ENCODE results near the gene SORCS3. TPM values are rescaled to one million over a fixed set of nuclear protein-coding genes. Genes with fewer than 3 reads are reported as not detected.

Gene SORCS3
- total and polyA plus RNA-seq, 9 of the 15 experiments (the other 6 are each of a cell fraction or from before 2014, with no cell fraction given), result not detected

DNA sequence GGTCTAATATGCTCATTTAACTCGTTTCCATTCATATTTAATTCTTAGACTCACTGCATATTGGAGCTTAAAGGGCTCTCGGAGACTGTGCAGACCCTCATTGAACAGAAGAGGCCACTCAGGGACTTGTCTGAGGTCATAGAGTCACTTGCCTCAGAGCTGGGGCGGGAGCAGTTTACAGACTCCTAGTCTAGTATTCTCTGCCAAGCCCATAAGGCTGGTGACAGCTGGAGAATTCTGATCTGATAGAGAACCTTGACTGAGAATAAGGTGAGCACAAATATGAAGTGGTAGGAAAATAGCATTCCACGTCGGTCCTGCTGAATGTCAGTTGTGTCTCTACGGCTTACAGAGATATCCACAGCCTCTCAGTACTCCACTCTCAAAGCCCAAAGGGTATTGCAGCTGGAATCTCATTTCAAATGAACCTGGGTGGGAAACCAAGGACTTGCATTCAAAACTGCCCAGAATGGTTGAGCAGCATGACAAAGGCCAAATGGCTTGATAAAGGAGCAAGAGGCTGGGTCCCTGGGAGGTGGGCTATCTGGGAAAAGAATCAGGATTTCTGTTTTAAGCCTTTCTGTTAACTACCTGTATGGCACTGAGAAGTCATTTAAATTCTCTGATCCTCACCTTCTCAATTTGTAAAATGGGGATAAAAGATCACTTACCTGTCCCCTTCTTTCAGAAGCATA is 283.2 kb downstream of the SORCS3 start:
- DNase-seq (ENCODE audit: extremely low read depth in 1 of 4, low spot score in 3 of 4), result no peak
- ChIA-PET POLR2A (no interaction called here), CTCF (ENCODE audit: low intra/inter-chr PET ratio) (no interaction called here)
- Histone ChIP-seq H4K20me1 (replicated peaks; ENCODE audit: control insufficient read depth, insufficient read depth, low read length) (no peaks in the 10 kb centered on the region), H3K4me3 (no peak overlapping the region), H3K79me2 (ENCODE audit: control insufficient read depth, insufficient read depth, low read length) (no peaks in the 10 kb centered on the region), H2AFZ (ENCODE audit: low read depth, low read length) (no peak overlapping the region), H3K9me1 (ENCODE audit: control insufficient read depth, insufficient read depth, low read length) (no peaks in the 10 kb centered on the region), H3K27me3 (ENCODE audit: control insufficient read depth in 2 of 2, insufficient read depth in 2 of 2, low read length in 2 of 2) (no peaks in the 10 kb centered on the region), H3K9ac (ENCODE audit: insufficient read depth in 1 of 2, low read depth in 2 of 2, low read length in 2 of 2) (no peak overlapping the region), H3K36me3 (ENCODE audit: control insufficient read depth, insufficient read depth, low read length) (no peaks in the 10 kb centered on the region), H3K4me1 (replicated peaks in 1 of 2; ENCODE audit: control insufficient read depth in 2 of 2, insufficient read depth in 2 of 2, low read length in 2 of 2) (no peaks in the 10 kb centered on the region), H3K9me3 (replicated peaks; ENCODE audit: control insufficient read depth, insufficient read depth, low read depth, low read length) (no peaks in the 10 kb centered on the region), H3K4me2 (ENCODE audit: insufficient read depth, low read length) (no peak overlapping the region), H3K27ac (ENCODE audit: extremely low read depth, low read depth, low read length) (no peak overlapping the region)
- WGBS (ENCODE audit: insufficient coverage, low coverage, missing lambda C conversion rate), result 3% methylated on average over 6 of the region's 6 CpGs
- ATAC-seq, result no peak
- no peak for FAIRE-seq
- no TSS peak for BruUV-seq (replicated peaks)
- intact Hi-C loops (cut with micrococcal nuclease), result no loop called here
- in situ Hi-C loops (cut with MboI), result no loop called here
- TF ChIP-seq ZNF589 (CRISPR knock-in tag; IDR thresholded peaks at IDR 0.05; ENCODE audit: low read depth), result no peak
- TF ChIP-seq MBD2 (IDR thresholded peaks at IDR 0.05; ENCODE audit: borderline replicate concordance, low read depth), result no peak
- TF ChIP-seq MCM3 (IDR thresholded peaks at IDR 0.05), result no peak
- TF ChIP-seq PPARD (CRISPR knock-in tag; IDR thresholded peaks at IDR 0.05), result no peak
- TF ChIP-seq MED1 (CRISPR knock-in tag; IDR thresholded peaks at IDR 0.05; ENCODE audit: borderline replicate concordance), result no peak

- Histone ChIP-seq H2AFZ (ENCODE audit: low read depth, low read length) (no peak overlapping the region), H4K20me1 (replicated peaks; ENCODE audit: control insufficient read depth, insufficient read depth, low read length) (no peaks in the 10 kb centered on the region), H3K9me1 (ENCODE audit: control insufficient read depth, insufficient read depth, low read length) (no peaks in the 10 kb centered on the region), H3K9ac (ENCODE audit: insufficient read depth in 1 of 2, low read depth in 2 of 2, low read length in 2 of 2) (no peak overlapping the region), H3K79me2 (ENCODE audit: control insufficient read depth, insufficient read depth, low read length) (no peaks in the 10 kb centered on the region), H3K27ac (ENCODE audit: extremely low read depth, low read depth, low read length) (no peak overlapping the region), H3K9me3 (replicated peaks; ENCODE audit: control insufficient read depth, insufficient read depth, low read depth, low read length) (no peaks in the 10 kb centered on the region), H3K4me2 (ENCODE audit: insufficient read depth, low read length) (no peak overlapping the region), H3K4me3 (no peak overlapping the region), H3K36me3 (ENCODE audit: control insufficient read depth, insufficient read depth, low read length) (no peaks in the 10 kb centered on the region), H3K27me3 (ENCODE audit: control insufficient read depth in 2 of 2, insufficient read depth in 2 of 2, low read length in 2 of 2) (no peaks in the 10 kb centered on the region), H3K4me1 (replicated peaks in 1 of 2; ENCODE audit: control insufficient read depth in 2 of 2, insufficient read depth in 2 of 2, low read length in 2 of 2) (no peaks in the 10 kb centered on the region)
- intact Hi-C loops (cut with micrococcal nuclease), result no loop called here
- BruUV-seq (replicated peaks), result no TSS peak
- ChIA-PET POLR2A (no interaction called here), CTCF (ENCODE audit: low intra/inter-chr PET ratio) (no interaction called here)
- peak; percentile 3 to 31 (median 12) for DNase-seq (ENCODE audit: extremely low read depth in 1 of 4, low spot score in 3 of 4)
- ATAC-seq, result peak; percentile 37; the same call in 1 of the 3 replicates
- WGBS (ENCODE audit: insufficient coverage, low coverage, missing lambda C conversion rate), result 0% methylated on average over 3 of the region's 3 CpGs
- in situ Hi-C loops (cut with MboI), result no loop called here
- FAIRE-seq, result no peak
- TF ChIP-seq ZNF398 (CRISPR knock-in tag; IDR thresholded peaks at IDR 0.05), result no peak
- TF ChIP-seq, protein P1, sequence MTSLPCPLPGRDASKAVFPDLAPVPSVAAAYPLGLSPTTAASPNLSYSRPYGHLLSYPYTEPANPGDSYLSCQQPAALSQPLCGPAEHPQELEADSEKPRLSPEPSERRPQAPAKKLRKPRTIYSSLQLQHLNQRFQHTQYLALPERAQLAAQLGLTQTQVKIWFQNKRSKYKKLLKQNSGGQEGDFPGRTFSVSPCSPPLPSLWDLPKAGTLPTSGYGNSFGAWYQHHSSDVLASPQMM (CRISPR knock-in tag; IDR thresholded peaks at IDR 0.05), result no peak
- no peak for TF ChIP-seq DIDO1 (tag; IDR thresholded peaks at IDR 0.05; ENCODE audit: low read depth)
- no peak for TF ChIP-seq NELFE (IDR thresholded peaks at IDR 0.05; ENCODE audit: insufficient read depth, insufficient read length)
- TF ChIP-seq RAD21 (CRISPR knock-in tag; conservative IDR thresholded peaks at IDR 0.05 in 1 of 2, IDR thresholded peaks at IDR 0.05 in 1 of 2), result peak; percentile 17 to 26; a peak in 2 of 4 replicates
These were observed 284.3 kb downstream of the SORCS3 start for GRCh38 chr10:104925232-104925851.

Measured in K562 (cell line).